A549 (cell line): ENCODE results near the gene RUNX1. TPM values are rescaled to one million over a fixed set of nuclear protein-coding genes. Genes with fewer than 3 reads are reported as not detected.

Experiments used
- ATAC-seq, 2 experiments: fragments of 200-7000 bp in 1 of 2; fragments of >200 bp in 1 of 2; cut with Nextera tagmentation in 1 of 2; cut with Tn5 transposase in 1 of 2; 3 replicates each; pipeline versions ENCODE4 v1.8.0 to v1.9.1; 2018 to 2020; ENCODE audit warnings: mild to moderate bottlenecking in 1 of 2, moderate library complexity in 1 of 2
- CTCF ChIA-PET: fragments of 300-600 bp; sonication (Branson Sonifier 250); formaldehyde crosslinking; extraction: SDS; loops from one replicate; lab custom pipeline; 2021; ENCODE audit warnings: antibody characterized with exemption, inconsistent platforms; lab: Yijun Ruan, JAX
- POLR2A ChIA-PET: fragments of 350-600 bp; formaldehyde crosslinking; extraction: SDS; loops from one replicate; lab custom pipeline; 2021; ENCODE audit warnings: antibody characterized with exemption, inconsistent platforms; lab: Yijun Ruan, JAX
- DNase-seq, 2 experiments: peaks; one replicate each; pipeline versions ENCODE4 v3.0.0 to v3.0.0-alpha.2; 2011 to 2016; ENCODE audit warnings: low read depth in 1 of 2, low spot score in 1 of 2
- FAIRE-seq: peaks from 2 replicates; lab custom pipeline; 2011; peaks lifted over from hg19 to GRCh38; lab: Jason Lieb, UNC
- H3K27ac ChIP-seq, 2 experiments: fragments of >200 bp; sonication (Bioruptor Twin); formaldehyde crosslinking; 3 replicates each; pipeline ENCODE4 v1.5.1; 2016 to 2017
- H3K4me1 ChIP-seq: fragments of >200 bp; sonication (Bioruptor Twin); formaldehyde crosslinking; 3 replicates; pipeline ENCODE4 v1.6.1; 2016
- H3K4me2 ChIP-seq: fragments of >200 bp; sonication (Bioruptor Twin); formaldehyde crosslinking; 3 replicates; pipeline ENCODE4 v1.6.1; 2016
- H3K4me3 ChIP-seq: fragments of >200 bp; sonication (Bioruptor Twin); formaldehyde crosslinking; 3 replicates; pipeline ENCODE4 v1.5.1; 2016
- H3K9me3 ChIP-seq: fragments of >200 bp; sonication (Bioruptor Twin); formaldehyde crosslinking; 3 replicates; pipeline ENCODE4 v1.6.1; 2016
- BHLHE40 ChIP-seq: IDR thresholded peaks from 2 replicates; pipeline ENCODE4 v1.6.1; 2012; ENCODE audit warnings: low read depth, low read length, inconsistent platforms
- CHD2 ChIP-seq: fragments of 150-350 bp; IDR thresholded peaks from 2 replicates; pipeline ENCODE4 v1.6.1; 2014; ENCODE audit warnings: low read length; ENCODE audit not compliant: partially characterized antibody
- EHMT2 ChIP-seq: fragments of 200-600 bp; sonication (generic); IDR thresholded peaks from 2 replicates; pipeline ENCODE4 v1.6.1; 2016; ENCODE audit warnings: antibody characterized with exemption, low read depth, mild to moderate bottlenecking, moderate library complexity
- EP300 ChIP-seq, 2 experiments: fragments of >200 bp; sonication (Bioruptor Twin); formaldehyde crosslinking; IDR thresholded peaks; 2 replicates in 1 of 2; 3 replicates in 1 of 2; pipeline ENCODE4 v1.6.1; 2016 to 2017
- FOSB ChIP-seq: fragments of 250-450 bp; sonication (Bioruptor Pico); IDR thresholded peaks from 2 replicates; pipeline ENCODE4 v1.5.0; 2020; ENCODE audit warnings: mild to moderate bottlenecking, moderate library complexity
- KDM1A ChIP-seq: fragments of 200-600 bp; sonication (generic); IDR thresholded peaks from 2 replicates; pipeline ENCODE4 v1.6.1; 2016; ENCODE audit warnings: low read depth, mild to moderate bottlenecking
- KDM5A ChIP-seq: fragments of 200-600 bp; sonication (generic); IDR thresholded peaks from 2 replicates; pipeline ENCODE4 v1.6.1; 2016; ENCODE audit warnings: antibody characterized with exemption, mild to moderate bottlenecking
- MAFK ChIP-seq: fragments of 450-650 bp; IDR thresholded peaks from 2 replicates; pipeline ENCODE4 v1.6.1; 2014; ENCODE audit not compliant: partially characterized antibody
- NPAS2 ChIP-seq: fragments of 250-450 bp; sonication (Bioruptor Pico); IDR thresholded peaks from 2 replicates; pipeline ENCODE4 v1.8.0; 2022; ENCODE audit warnings: mild to moderate bottlenecking, moderate library complexity, borderline replicate concordance
- NR3C1 ChIP-seq: fragments of >200 bp; sonication (Bioruptor Twin); formaldehyde crosslinking; IDR thresholded peaks from 3 replicates; pipeline ENCODE4 v1.6.1; 2017
- RAD21 ChIP-seq, 2 experiments: fragments of >200 bp in 1 of 2; sonication (Bioruptor Twin) in 1 of 2; formaldehyde crosslinking in 1 of 2; IDR thresholded peaks in 1 of 2; conservative IDR thresholded peaks in 1 of 2; 2 replicates in 1 of 2; 3 replicates in 1 of 2; pipeline ENCODE4 v1.6.1; 2012 to 2018; ENCODE audit warnings: inconsistent platforms in 1 of 2
- RNF2 ChIP-seq: fragments of 200-600 bp; sonication (generic); IDR thresholded peaks from 2 replicates; pipeline ENCODE4 v1.6.1; 2016; ENCODE audit warnings: low read depth, mild to moderate bottlenecking, antibody characterized with exemption, moderate library complexity, borderline replicate concordance
- ZNF302 ChIP-seq: fragments of 250-450 bp; sonication (Bioruptor Pico); IDR thresholded peaks from 2 replicates; pipeline ENCODE4 v1.9.0; 2021; ENCODE audit warnings: inconsistent platforms, mild to moderate bottlenecking, moderate library complexity
- WGBS: methylation state at CpG from one replicate; pipeline ENCODE4 v1.1.6; 2017; ENCODE audit errors: missing lambda C conversion rate; 5-methylcytosine and 5-hydroxymethylcytosine counted together
- polyA plus RNA-seq, 4 experiments: library from polyadenylated mRNA; depleted of rRNA in 3 of 4; stranded (reverse); fragments of >200 nt; fragmentation: RNase III in 1 of 4; extraction: RNeasy Plus Mini Kit Qiagen cat#74134 plus additional on column Dnase treatment in 1 of 4; gene quantifications; 2 replicates in 3 of 4; 3 replicates in 1 of 4; pipeline ENCODE4 v1.2.3, GENCODE V29; 2011 to 2017
- TF ChIP-seq, protein P1 (sequence below): fragments of 150-350 bp; IDR thresholded peaks from 2 replicates; pipeline ENCODE4 v1.6.1; 2014; ENCODE audit warnings: low read depth, mild to moderate bottlenecking, low read length
- TF ChIP-seq, protein P2 (sequence below): fragments of 250-450 bp; sonication (Bioruptor Pico); IDR thresholded peaks from 2 replicates; pipeline ENCODE4 v1.5.0; 2020; ENCODE audit warnings: low read depth, mild to moderate bottlenecking, moderate library complexity
- TF ChIP-seq, protein P3 (sequence below): IDR thresholded peaks from 2 replicates; pipeline ENCODE4 v1.6.1; 2012
- TF ChIP-seq, protein P4 (sequence below): fragments of 450-650 bp; IDR thresholded peaks from 2 replicates; pipeline ENCODE4 v1.6.1; 2014; ENCODE audit warnings: antibody characterized with exemption

RUNX1 gene
- polyA plus RNA-seq, 2 of the 4 experiments (the other 2 are of a cell fraction), result 5.5 TPM

DNA sequence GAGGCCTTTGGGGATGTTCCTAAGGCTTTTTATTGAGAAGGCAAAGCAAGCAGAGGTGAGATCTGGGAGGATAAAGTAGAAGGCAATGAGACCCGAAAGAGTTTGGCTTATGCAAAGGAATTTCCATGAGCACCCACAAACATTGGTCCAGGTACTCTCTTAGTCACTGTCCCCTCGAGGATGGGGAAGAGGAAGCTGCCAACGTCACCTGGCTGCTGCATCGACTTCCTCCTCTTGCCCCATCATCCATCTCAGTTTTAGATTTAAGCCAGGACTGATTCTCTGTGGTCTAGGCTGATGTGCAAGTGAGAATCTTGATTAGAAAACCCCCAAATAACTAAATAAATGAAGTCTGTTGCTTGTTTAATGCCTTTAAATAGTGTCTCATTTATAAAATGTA, 28.7 kb downstream of the RUNX1 start:
- Histone ChIP-seq H3K27ac (peak overlapping the region; percentile 39 to 67; a peak in 3 of 6 replicates), H3K4me2 (peak overlapping the region; percentile 67)
- TF ChIP-seq EHMT2 (no peak), NR3C1 (no peak), RNF2 (no peak), MAFK (no peak), NPAS2 (CRISPR knock-in tag) (no peak), BHLHE40 (no peak), FOSB (CRISPR knock-in tag) (no peak), EP300 (IDR thresholded peaks at IDR 0.05) (no peak), RAD21 (conservative IDR thresholded peaks at IDR 0.05 in 1 of 2, IDR thresholded peaks at IDR 0.05 in 1 of 2) (no peak), ZNF302 (CRISPR knock-in tag) (no peak), KDM1A (no peak)
- TF ChIP-seq, protein P1, sequence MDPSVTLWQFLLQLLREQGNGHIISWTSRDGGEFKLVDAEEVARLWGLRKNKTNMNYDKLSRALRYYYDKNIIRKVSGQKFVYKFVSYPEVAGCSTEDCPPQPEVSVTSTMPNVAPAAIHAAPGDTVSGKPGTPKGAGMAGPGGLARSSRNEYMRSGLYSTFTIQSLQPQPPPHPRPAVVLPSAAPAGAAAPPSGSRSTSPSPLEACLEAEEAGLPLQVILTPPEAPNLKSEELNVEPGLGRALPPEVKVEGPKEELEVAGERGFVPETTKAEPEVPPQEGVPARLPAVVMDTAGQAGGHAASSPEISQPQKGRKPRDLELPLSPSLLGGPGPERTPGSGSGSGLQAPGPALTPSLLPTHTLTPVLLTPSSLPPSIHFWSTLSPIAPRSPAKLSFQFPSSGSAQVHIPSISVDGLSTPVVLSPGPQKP, result no peak
- TF ChIP-seq, protein P2, sequence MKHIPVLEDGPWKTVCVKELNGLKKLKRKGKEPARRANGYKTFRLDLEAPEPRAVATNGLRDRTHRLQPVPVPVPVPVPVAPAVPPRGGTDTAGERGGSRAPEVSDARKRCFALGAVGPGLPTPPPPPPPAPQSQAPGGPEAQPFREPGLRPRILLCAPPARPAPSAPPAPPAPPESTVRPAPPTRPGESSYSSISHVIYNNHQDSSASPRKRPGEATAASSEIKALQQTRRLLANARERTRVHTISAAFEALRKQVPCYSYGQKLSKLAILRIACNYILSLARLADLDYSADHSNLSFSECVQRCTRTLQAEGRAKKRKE (CRISPR knock-in tag), result no peak
- TF ChIP-seq, all 56 proteins: peak for 0
- Histone ChIP-seq H3K4me3 (no peak overlapping the region), H3K4me1 (peaks cover 23% of the 10 kb centered on the region), H3K9me3 (no peaks in the 10 kb centered on the region)
- POLR2A ChIA-PET, result no interaction called here
- DNase-seq, result no peak
- CTCF ChIA-PET, result interaction anchor here (1.0 to 1.4 kb wide), 2 partner anchors 16 to 17 kb away, joined by 3 to 4 read pairs; no protein-coding TSS in a partner anchor
- no peak for FAIRE-seq
- no peak for ATAC-seq
- 66% methylated on average over 4 of the region's 4 CpGs for WGBS

DNA sequence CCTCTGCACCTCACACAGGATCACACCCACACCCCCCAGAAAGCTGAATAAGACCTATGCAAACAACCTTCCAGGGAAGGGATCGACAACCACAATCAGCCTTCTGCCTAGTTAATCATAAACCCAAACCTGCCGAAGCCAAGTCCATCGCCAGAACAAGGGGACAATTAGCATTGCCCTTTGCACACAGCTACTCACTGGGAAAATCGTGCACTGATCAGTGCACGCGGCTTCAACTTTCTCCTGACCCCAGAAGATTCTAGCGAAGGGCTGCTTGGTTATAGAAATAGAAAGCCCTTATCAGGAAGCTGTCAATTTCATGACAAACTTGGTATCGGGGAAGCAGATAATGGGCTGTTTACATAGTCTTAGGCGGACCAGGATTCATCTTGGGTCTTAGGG, 29.5 kb downstream of the RUNX1 start:
- ATAC-seq, result peak; percentile 30 to 63; a peak in 2 of 6 replicates
- Histone ChIP-seq H3K9me3 (no peaks in the 10 kb centered on the region), H3K27ac (peak overlapping the region in 1 of 2 experiments; percentile 71; a peak in 3 of 6 replicates), H3K4me1 (peaks cover 23% of the 10 kb centered on the region)
- no peak for FAIRE-seq
- CTCF ChIA-PET, result interaction anchor here (1.0 to 1.4 kb wide), 2 partner anchors 15 to 18 kb away, joined by 3 to 4 read pairs; no protein-coding TSS in a partner anchor
- 5% methylated on average over 9 of the region's 9 CpGs for WGBS
- TF ChIP-seq KDM5A, result no peak
- TF ChIP-seq, protein P3, sequence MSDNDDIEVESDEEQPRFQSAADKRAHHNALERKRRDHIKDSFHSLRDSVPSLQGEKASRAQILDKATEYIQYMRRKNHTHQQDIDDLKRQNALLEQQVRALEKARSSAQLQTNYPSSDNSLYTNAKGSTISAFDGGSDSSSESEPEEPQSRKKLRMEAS, result 0 out of 2 replicates have a peak, but pooled peaks have one; percentile 20
- TF ChIP-seq, all 56 proteins: peak for 1
- POLR2A ChIA-PET, result no interaction called here
- Histone ChIP-seq H3K4me2 (peak overlapping the region; percentile 67), H3K4me3 (no peak overlapping the region)
- DNase-seq, result peak; percentile 23 to 37

DNA sequence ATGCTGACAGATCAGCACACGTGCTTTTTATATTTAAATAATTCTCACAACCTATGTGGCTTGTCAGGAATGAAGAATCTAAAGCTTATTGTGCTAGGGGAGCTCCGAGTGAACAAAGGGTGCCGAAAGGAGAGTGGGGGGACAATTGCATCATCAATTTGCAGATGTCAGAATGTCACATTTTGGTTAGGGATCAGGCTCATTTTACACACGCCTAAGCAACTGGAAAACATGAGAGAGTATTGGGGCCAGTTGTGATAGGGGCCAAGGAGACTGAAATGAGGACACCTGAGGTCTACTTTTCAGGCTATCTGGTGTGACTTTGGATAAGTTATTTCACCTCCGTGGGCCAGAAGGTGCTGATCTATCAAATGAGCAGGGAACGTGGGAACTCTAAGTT, 31.8 kb downstream of the RUNX1 start:
- ATAC-seq (no peak), DNase-seq (no peak), FAIRE-seq (no peak)
- no peak overlapping the region for H3K27ac ChIP-seq
- H3K9me3 ChIP-seq, result no peaks in the 10 kb centered on the region
- peaks cover 23% of the 10 kb centered on the region for H3K4me1 ChIP-seq
- ChIA-PET POLR2A (no interaction called here), CTCF (no interaction called here)
- TF ChIP-seq, protein P4, sequence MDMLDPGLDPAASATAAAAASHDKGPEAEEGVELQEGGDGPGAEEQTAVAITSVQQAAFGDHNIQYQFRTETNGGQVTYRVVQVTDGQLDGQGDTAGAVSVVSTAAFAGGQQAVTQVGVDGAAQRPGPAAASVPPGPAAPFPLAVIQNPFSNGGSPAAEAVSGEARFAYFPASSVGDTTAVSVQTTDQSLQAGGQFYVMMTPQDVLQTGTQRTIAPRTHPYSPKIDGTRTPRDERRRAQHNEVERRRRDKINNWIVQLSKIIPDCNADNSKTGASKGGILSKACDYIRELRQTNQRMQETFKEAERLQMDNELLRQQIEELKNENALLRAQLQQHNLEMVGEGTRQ, result no peak
- TF ChIP-seq CHD2 (no peak), FOSB (CRISPR knock-in tag) (no peak)
- TF ChIP-seq, all 56 proteins: peak for 0
- H3K4me3 ChIP-seq, result no peak overlapping the region
- H3K4me2 ChIP-seq, result no peak overlapping the region
- 82% methylated on average over 6 of the region's 6 CpGs for WGBS
